IPS DF 19.7 (cell line): Measurements from ENCODE around the gene PUS7L.
"Not testable (repeated sequence)": the region's sequence is repeated elsewhere in the genome, so short reads cannot be mapped to it uniquely, and the experiment has no call there.

ENCODE experiments used
- DNase-seq: peaks from one replicate; pipeline ENCODE4 v3.0.0-alpha.2; 2013; ENCODE audit warnings: low read depth, low spot score

The PUS7L gene

DNA sequence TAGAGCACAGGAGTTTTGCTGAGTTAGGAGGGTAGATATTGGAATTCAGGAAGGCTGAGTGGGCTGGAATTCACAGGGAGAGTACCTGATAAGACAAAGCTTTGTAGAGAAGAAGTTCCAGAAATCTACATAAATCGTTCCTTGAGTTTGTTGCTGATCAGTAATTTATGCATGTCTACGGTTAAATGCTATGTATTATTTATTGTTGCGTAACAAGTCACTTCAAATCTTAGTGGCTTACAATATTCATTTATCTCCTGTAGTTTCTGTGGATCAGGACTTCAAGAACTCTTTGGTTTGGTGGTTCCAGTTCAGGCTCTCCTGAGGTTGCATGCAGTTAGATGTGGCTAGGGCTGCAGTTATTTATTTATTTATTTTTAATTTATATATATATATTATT lies 7.8 kb downstream of the PUS7L start:
- DNase-seq: no peak

DNA sequence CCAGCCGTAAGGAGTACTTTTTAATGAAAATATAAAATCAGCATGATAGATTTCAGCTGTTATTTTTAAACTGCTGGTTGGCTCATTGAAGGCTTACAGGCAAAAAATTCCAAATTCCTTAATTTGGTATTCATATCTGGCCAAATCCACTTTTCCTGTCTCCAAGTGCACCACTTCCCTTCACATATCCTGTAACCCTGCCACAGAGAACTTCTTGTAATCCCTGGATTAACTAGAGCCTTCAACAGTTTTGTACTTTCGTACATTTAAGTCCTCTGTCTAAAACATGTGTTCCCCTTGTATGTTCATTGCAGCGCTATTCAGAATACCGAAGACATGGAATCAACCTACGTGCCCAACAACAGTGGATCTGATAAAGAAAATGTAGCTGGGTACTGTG lies 9.6 kb downstream of the PUS7L start:
- DNase-seq: no peak

GRCh38 chr12:43744826-43745225 lies 13.8 kb downstream of the PUS7L start:
- DNase-seq: no peak

- DNase-seq: no peak
Measured at GRCh38 chr12:43742106-43742505, 16.5 kb downstream of the PUS7L start.

- DNase-seq: no peak
Measured at GRCh38 chr12:43740511-43741100, 18.0 kb downstream of the PUS7L start.

DNA sequence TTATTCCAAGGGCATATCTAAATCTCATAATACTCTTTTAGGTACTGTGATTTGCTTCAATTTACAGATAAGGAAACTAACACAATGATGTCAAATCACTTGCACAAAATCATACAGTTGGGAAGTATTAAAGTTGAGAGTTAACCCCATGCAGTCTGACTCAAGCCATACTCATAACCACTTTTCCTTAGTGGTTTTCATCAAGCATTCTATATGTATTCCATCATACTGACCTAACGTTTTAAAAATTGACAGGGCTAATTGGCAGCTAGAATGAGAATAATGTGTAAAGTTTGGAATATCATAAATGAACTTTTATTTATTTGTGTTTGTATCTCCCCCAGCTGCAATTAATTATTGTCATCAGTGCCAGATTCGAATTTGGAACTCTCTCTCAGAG lies 20.9 kb downstream of the PUS7L start:
- no peak for DNase-seq

DNA sequence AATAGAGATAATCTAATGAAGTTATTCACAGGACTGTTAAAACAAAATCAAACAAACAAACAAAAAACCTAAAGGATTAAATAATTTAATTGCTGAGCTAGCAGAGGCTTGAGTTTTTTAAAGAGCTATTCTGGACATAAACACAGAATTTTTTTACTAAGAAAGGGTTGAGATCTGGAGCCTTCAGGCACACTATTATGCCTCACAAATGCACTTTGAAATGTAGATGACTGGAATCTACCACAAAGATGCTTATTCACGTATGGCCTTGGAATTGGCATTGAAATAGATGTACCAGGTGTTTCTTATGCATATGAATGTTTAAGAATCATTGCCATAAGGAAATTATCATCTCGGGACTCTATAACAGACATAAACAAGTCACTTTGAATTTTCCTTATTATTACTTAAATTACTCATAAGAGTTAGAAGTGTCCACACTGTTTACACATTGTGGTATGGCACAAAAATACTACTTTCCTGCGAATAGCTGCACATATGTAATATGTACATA lies 21.6 kb downstream of the PUS7L start:
- DNase-seq: no peak

GRCh38 chr12:43733687-43734086 lies 24.9 kb downstream of the PUS7L start:
- no peak for DNase-seq

DNA sequence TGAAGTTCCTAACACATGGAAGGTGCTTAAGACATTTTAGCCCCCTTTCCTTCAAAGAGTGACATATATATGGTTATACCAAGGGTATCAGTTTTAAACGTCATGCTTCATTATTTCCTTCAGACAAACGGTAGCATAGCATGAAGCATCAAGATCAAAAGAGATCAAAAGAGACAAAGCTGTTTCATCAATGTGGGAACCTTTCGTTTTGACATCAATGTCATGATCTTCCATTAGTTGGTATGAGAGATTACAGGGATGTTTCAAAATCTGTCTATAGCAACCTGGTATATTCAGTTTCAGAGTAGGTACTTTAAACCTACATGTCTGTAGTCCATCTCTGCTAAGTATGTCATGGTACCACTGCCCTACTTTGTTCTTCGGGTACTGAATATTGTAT lies 28.3 kb downstream of the PUS7L start:
- no peak for DNase-seq

DNA sequence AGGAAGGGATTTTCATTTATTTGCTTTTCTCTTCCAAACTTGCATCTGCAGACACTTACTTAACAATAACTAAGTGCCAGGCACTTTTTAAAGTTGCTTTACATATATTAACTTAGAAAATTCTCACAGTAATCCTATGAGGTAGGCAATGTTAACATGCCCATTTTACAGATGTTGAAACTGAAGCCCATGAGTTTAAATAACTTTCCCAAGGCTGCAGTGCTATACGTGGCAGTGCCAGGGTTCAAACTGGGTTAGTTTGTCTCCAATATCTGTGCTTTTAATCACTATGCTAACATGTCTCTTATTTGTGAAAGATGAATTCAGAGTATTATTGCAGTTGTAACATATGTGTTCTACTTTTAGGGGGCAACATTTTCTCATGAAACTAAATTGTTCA lies 29.9 kb downstream of the PUS7L start:
- DNase-seq: no peak

GRCh38 chr12:43728117-43728516 lies 30.5 kb downstream of the PUS7L start:
- no peak for DNase-seq

DNA sequence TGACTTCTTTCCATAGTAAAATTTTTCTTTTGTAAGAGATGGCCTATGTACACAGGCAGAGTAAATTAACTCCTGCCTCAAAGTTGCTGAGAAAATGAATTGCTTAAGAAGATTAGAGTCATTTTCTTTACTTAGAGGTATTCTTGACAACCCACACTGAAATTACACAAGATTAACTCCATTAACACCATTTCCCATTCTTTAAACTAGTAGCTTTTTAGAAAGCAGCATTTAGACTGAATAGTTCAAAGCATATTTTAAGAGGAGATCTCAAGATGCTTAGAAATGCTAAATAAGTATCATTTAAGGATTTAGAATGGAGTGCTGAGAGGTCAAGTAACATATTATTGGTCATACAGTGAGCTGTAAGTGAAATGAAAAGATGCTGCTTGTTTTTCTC lies 35.5 kb downstream of the PUS7L start:
- DNase-seq: no peak

GRCh38 chr12:43722621-43723020 lies 36.0 kb downstream of the PUS7L start:
- DNase-seq: no peak

DNA sequence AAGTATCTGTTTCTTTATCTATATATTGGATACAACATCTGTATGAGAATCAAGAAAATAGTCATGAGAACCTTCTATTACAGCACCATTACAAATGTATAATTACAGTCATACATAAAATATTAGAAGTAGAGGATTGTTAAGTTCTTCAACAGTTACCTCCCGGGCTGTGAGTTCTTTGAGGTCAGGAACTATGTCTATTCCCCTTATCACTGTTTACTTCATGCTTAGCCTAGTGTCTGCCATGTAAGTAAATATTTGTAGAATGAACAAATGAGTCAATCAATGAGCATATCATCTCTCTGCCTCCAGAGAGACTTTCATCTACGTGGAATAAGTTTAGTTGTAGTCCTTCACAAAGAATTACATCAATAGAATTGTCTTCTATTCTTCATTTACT lies 47.2 kb downstream of the PUS7L start:
- no peak for DNase-seq

DNA sequence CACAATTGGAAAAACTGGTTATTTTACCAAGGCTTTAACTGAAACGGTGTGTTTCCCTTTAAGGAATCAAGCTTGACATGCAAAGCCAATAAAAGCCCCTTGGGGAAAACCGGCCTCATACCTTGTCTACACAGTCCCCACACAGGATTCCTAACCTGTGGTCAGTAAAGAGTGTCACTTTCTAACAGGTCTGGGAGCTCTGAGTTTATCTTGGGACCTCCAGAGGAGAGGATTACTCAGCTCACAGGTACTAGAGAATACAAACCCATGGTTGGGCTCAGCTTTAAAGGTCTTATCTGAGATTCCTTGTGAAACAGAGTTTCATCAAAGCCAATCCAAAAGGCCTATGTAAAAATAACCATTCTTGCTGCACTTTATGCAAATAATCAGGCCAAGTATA lies 54.8 kb downstream of the PUS7L start:
- not testable (repeated sequence) for DNase-seq

DNA sequence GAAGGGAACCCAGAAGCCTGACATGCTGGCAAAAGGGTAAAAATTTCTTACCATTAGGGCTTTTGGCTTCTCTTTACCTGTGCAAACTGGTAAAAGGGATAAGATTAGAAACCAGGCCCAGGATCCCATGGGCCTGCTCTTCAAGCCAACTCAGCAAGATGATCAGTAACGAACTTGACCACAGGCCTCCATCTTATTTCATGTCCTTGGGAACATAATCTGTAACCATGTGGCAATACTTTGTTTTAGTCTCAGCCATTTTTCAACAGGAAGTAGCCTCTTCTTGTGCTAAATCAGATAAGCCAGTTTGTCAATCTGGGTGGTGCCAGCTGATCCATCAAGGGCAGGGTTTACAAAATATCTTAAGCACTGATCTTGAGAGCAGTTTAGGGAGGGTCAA lies 57.4 kb downstream of the PUS7L start:
- DNase-seq: not testable (repeated sequence)

DNA sequence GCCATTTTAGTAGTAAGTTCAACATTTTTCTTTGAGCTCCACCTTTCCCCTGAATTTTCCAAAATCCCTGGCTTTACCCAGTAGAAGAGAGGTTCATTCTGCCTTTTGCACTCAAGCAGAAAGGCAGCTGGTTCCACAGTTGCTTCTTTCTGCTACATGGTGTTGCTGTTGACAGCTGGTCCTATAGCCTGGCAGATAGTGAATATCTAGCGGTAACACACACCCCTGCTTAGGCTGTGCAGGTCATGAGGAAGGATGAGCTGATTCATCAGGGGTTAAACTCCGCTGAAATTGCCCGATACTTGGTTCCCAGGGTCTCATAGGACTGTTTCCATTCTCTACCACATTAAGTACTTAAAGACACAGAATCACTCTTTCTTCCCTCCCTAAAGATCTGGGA lies 62.4 kb downstream of the PUS7L start:
- no peak for DNase-seq

GRCh38 chr12:43694879-43695278 lies 63.7 kb downstream of the PUS7L start:
- no peak for DNase-seq

DNA sequence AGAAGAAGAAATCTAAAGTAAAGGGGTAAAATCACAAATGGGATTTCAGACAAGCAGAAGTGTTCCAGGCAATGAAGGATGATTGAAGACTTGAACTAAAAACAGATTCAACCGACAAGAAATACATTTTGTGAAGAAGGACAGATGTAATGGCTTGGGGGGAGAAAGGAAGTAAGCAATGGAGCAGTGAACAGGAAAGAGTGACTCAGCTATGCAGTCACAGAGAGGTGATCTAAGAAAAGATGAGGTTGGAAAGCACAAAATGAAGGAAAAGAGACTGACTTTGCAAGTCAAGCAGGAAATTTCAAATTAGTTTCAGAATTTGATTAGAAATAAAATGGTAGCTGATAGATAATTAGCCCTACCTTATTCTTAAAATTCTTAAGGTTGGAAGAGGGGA lies 66.5 kb downstream of the PUS7L start:
- no peak for DNase-seq

DNA sequence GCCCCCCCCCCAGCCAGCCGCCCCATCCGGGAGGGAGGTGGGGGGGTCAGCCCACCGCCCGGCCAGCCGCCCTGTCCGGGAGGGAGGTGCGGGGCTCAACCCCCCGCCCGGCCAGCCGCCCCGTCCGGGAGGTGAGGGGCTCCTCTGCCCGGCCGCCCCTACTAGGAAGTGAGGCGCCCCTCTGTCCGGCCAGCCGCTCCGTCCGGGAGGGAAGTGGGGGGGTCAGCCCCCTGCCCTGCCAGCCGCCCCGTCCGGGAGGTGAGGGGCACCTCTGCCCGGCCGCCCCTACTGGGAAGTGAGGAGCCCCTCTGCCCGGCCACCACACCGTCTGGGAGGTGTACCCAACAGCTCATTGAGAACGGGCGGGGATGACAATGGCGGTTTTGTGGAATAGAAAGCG lies 73.1 kb downstream of the PUS7L start:
- not testable (repeated sequence) for DNase-seq

DNA sequence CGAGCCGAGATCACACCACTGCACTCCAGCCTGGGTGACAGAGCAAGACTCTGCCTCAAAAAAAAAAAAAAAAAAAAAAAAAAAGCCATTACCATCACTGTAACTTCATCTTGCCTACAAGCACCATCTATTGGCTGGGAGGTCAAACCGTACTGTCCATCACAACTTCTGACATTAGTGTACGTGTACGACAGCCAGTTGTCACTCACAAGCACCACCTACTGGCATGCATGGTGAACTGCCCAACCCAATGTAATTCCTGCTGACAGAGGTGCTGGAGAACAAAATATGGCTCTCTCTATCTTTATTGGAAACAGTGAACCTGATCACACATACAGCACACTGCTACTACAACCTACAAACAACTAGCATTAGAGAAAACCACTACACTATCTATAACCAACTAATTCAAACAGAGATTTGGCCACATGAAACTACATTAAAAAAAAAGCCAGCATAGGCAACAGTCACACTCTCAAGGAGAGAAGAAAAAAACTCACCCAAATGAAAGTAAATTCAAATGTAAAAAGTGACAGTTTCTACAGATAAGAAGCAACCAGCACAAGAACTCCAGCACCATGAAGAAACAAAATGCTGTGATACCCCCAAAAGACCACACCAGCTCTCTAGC lies 82.3 kb downstream of the PUS7L start:
- no peak for DNase-seq

DNA sequence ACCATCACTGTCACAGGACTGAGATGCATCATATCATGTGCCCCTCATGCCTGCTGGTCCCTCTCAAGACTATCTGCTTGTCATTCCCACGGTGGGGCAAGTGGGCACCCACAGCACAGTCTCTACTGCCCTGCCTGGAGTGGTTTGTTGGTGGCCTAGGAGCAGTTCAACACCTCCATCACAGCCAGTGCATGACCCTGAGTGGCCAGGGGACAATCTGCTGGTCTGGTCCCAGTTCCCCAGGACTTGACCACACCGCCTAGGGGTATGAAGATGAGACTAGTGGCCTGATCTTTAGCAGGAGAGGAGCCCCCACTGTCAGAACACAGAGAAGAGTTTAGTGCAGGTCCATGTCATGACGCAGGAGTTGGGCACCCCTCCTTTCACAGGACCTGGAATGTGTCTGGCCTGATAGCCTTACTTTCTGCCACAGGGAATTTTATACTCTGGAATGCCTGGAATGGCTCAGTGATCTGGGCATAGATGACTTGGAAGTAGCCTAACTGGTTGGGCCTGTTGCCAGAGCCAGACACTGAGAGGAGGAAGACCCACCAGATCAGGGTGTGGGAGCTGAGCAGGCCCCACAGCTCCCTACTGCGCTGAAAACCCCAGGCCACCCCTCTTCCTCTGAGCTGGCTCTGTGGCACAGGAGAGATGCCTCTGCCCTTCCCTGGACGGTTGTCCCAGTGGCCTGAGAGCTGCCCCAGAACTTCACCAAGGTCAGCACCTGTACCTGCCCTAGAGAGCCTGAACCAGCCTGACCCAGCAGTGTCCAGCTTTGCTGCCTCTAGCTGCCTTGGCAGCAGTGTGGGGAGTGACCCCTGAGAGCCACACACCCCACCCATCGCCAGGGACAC lies 83.3 kb downstream of the PUS7L start:
- no peak for DNase-seq

DNA sequence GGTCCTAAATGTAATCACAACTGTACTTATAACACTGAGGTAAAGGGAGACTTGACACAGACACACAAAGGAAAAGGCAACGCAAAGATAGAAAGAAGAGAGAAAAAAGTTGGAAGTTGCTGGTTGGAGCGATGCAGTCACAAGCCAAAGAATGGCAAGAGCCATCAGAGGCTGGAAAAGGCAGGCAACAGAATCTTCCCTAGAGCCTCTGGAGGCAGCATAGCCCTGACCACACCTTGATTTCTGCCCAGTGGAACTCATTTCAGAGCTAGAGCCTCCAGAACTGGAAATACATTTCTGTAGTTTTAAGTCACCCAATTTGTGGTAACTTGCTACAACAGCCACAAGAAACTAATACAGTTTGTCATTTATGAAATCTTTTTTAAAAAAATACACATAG lies 89.2 kb downstream of the PUS7L start:
- DNase-seq: no peak
